Memory B cell (primary cell): ENCODE data around the gene FBXW8.

Source experiments
- ATAC-seq: fragments of 150-1000 bp; cut with Tn5 transposase; 2 replicates; pipeline ENCODE4 v1.10.0; 2021; ENCODE audit warnings: low read depth, mild to moderate bottlenecking, moderate library complexity
- DNase-seq, 2 donors: peaks; one replicate each; pipeline ENCODE4 v3.0.0; 2022; ENCODE audit warnings: low spot score in 2 of 2
- H3K27ac Mint-ChIP-seq: one replicate; pipeline ENCODE4 v1.8.0; 2022; ENCODE audit warnings: mild to moderate bottlenecking, moderate library complexity, mixed read lengths
- H3K27me3 Mint-ChIP-seq: one replicate; pipeline ENCODE4 v1.8.0; 2022; ENCODE audit warnings: mixed read lengths
- H3K36me3 Mint-ChIP-seq: one replicate; pipeline ENCODE4 v1.8.0; 2022; ENCODE audit warnings: mild to moderate bottlenecking, mixed read lengths
- H3K4me1 Mint-ChIP-seq: one replicate; pipeline ENCODE4 v1.8.0; 2022; ENCODE audit warnings: mixed read lengths
- H3K4me3 Mint-ChIP-seq: one replicate; pipeline ENCODE4 v1.8.0; 2022; ENCODE audit warnings: mild to moderate bottlenecking, moderate library complexity, mixed read lengths
- H3K9me3 Mint-ChIP-seq: one replicate; pipeline ENCODE4 v1.8.0; 2022; ENCODE audit warnings: mixed read lengths

FBXW8 gene

DNA sequence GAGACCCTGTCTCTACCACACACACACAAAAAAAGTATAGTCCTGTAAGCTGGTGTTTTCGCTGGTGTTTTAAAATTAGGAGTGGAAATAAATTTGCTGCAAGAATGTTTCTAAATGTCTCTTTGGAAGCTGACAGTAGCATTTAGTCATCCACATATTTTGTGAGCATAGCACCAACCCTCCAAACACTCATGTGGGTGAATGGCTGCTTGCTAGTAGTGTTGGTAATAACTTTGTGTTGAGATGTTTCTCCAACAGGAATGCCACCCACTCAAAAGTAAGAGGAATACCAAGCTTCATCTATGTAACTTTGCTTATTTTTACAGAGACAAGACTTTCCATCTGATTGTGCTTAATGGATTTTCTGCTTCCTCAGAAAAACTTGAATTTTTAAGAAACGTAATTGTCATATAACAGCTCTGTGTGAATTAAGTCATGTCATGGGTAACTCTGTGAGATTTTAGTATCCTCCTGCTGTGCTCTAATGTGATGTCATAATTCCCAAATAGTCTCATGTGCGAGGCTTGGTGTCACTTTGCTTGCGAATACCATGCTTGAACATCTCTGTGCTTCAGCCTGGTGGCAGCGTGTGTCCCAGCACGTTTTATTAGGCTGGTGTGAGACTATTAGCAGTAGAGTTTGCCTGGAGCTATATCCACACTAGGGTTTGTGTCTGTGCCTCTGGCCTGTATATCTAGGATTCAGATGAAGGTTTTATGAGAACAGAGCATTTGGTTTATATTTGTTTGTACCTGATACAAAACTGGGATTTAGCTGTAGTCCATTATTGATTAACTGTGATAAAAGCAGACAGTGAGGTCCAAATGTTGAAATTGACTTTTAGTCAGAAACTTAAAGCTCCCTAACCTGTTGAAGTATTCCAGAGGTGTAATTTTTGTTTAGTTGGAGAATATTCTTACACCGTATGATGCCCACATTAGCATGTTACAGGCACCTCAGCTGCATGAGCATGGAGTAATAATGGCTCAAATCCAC, 80.5 kb downstream of the FBXW8 start:
- Mint-ChIP-seq H3K36me3 (peaks cover 38% of the 10 kb centered on the region), H3K4me3 (no peak overlapping the region), H3K27me3 (no peaks in the 10 kb centered on the region), H3K4me1 (no peaks in the 10 kb centered on the region), H3K9me3 (no peaks in the 10 kb centered on the region), H3K27ac (no peak overlapping the region)
- DNase-seq (no peak), ATAC-seq (no peak)

DNA sequence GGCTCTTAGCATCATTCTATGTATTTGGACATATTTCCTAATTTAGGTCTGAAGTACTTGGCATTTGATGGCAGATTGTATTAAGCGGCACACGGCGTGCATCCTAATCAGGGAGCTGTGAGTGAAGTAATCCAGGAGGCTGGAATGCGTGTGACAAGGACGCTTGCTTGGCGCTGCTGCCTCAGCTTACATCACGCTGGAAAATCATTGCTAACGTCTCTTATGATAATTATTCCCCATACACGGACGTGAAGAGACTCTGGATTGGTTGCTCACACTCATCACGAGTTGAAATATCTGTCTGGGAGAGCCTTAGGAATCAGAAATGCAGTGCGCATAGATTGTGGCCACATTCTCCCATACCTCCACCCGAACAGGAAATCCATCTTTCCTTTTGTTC, 85.3 kb downstream of the FBXW8 start:
- no peaks in the 10 kb centered on the region for H3K27me3 Mint-ChIP-seq
- no peak overlapping the region for H3K27ac Mint-ChIP-seq
- no peaks in the 10 kb centered on the region for H3K9me3 Mint-ChIP-seq
- ATAC-seq (no peak), DNase-seq (no peak)
- H3K4me1 Mint-ChIP-seq, result peaks cover 10% of the 10 kb centered on the region
- no peak overlapping the region for H3K4me3 Mint-ChIP-seq
- H3K36me3 Mint-ChIP-seq, result peaks cover 13% of the 10 kb centered on the region

DNA sequence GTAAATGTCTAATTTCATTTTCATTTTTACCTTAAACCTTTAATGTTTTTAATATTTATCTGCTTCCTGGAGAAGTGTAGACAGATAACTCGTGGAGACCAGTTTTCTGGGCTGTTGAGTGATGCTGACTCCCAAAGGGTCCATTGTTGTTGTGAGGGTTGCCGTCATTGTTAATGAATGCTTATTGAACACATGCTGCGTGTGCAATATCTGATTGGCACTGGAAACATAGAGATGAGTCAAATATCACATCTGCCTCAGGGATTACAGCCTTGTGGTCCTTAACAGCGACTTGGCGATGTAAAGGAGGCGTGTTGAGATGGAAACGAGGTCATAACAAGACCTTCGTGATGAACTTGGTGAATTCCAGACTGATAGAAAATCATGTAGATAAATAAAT, 85.9 kb downstream of the FBXW8 start:
- no peaks in the 10 kb centered on the region for H3K9me3 Mint-ChIP-seq
- H3K4me1 Mint-ChIP-seq, result peaks cover 10% of the 10 kb centered on the region
- H3K36me3 Mint-ChIP-seq, result peaks cover 13% of the 10 kb centered on the region
- H3K27me3 Mint-ChIP-seq, result no peaks in the 10 kb centered on the region
- ATAC-seq, result no peak
- H3K4me3 Mint-ChIP-seq, result no peak overlapping the region
- no peak for DNase-seq
- H3K27ac Mint-ChIP-seq, result no peak overlapping the region

DNA sequence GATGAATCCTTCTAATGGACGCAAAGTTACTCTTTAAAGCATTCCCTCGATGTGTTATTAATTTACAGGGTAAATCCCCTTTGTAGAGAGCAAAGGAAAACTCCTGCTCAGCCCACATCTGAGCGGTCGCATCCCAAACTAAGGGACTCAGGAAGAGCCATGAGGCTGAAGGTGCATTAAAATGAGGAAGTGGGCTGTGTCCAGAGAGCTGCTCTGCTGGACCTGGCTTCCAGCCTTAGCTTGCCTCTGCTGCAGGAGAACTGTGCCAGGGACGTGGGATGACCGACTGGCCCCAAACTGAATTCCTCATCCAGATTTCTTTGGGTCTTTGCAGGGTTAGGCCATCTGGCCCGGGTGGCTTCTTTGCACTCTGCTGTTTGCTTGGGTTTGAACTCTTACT, 88.3 kb downstream of the FBXW8 start:
- no peak for ATAC-seq
- Mint-ChIP-seq H3K9me3 (no peaks in the 10 kb centered on the region), H3K4me1 (peaks cover 10% of the 10 kb centered on the region), H3K27ac (no peak overlapping the region), H3K36me3 (peaks cover 10% of the 10 kb centered on the region), H3K4me3 (no peak overlapping the region), H3K27me3 (no peaks in the 10 kb centered on the region)
- no peak for DNase-seq

DNA sequence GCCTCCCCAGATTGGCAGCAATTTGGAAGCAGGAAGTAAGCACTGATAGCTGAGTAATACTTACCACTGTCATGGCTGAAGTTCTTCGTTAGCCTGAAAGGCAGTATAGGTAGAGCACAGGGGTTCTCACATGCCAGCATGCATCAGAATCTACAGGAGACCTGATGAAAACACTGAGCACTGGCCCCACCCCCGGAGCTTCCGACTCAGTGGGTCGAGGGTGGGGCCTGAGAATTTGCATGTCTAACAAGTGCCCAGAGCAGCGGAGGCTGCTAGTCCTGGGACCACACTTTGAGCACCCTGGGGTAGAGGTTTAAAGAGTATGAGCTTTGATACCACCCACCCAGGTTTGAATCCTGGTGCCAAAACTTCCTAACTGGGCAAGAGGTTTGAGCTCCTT, 89.6 kb downstream of the FBXW8 start:
- H3K27ac Mint-ChIP-seq, result peak overlapping the region; percentile 53
- no peaks in the 10 kb centered on the region for H3K27me3 Mint-ChIP-seq
- peaks cover 20% of the 10 kb centered on the region for H3K36me3 Mint-ChIP-seq
- peak; percentile 82 for ATAC-seq
- peak in 1 of 2 donors; percentile 4 for DNase-seq
- peak overlapping the region; percentile 3 for H3K4me3 Mint-ChIP-seq
- peaks cover 10% of the 10 kb centered on the region for H3K4me1 Mint-ChIP-seq
- no peaks in the 10 kb centered on the region for H3K9me3 Mint-ChIP-seq

DNA sequence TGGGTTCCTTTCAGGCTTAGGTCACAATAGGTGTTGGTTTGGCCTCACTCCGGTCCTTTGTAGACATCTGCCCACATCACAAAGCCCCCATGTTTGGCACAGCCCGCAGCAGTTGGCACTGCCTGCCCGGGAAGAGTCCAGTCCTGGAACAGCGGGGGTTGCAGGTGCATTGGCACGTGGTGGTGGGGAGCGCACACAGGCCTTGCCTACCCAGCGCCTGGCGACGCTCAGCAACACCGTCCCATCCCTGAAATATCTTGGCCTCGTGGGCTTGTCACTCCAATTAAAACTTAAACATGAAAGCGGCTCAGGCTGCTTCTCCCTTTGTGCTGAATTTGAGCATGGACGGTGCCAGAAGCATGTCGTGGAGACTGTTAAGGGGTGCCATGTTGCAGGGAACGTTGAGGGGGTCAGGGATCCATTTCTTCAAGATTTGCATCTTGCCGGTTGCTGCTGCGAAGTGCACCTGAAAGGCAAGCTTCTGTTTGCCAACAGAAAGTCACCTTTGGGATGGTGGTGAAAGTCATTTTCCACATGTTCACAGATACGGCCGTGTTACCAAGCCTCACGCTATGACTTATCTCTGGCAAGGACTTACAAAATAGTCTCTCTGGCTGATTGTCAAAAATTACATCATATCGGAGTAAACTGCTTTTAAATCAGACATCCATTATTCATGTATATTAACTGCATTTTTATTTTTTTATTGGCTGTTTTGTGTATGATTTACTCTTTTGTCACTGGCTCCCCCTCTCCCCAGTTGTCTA, 91.5 kb downstream of the FBXW8 start:
- Mint-ChIP-seq H3K27ac (no peak overlapping the region), H3K36me3 (peaks cover 27% of the 10 kb centered on the region), H3K4me3 (no peak overlapping the region), H3K27me3 (no peaks in the 10 kb centered on the region), H3K9me3 (no peaks in the 10 kb centered on the region), H3K4me1 (peaks cover 10% of the 10 kb centered on the region)
- no peak for ATAC-seq
- DNase-seq, result no peak

DNA sequence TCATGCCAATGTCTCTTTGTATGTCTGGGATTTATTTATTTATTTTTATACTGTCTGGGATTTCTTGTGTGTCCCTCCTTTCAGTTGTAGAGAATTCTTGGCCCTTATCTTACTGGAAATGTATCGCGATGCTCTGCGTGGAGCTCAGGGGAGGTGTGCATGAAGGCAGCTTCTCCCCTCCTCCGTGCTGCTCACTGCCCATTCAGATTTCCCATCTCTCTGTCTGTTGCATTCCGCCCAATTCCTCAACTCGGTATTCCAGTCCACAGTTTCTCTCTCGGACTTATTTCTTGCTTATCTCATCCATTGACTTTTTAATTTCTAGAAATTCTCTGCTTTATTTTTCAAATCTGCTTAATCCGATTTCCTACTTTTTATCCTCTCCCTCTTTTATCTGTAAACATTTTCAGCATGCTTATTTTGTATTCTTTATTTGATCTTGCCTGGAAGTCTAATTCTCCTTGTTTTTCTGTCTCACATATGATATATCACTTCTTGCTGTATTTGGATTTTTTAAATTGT, 93.2 kb downstream of the FBXW8 start:
- DNase-seq (no peak), ATAC-seq (no peak)
- no peak overlapping the region for H3K27ac Mint-ChIP-seq
- H3K9me3 Mint-ChIP-seq, result no peaks in the 10 kb centered on the region
- H3K4me3 Mint-ChIP-seq, result no peak overlapping the region
- no peaks in the 10 kb centered on the region for H3K27me3 Mint-ChIP-seq
- H3K36me3 Mint-ChIP-seq, result peaks cover 29% of the 10 kb centered on the region
- H3K4me1 Mint-ChIP-seq, result peaks cover 10% of the 10 kb centered on the region

DNA sequence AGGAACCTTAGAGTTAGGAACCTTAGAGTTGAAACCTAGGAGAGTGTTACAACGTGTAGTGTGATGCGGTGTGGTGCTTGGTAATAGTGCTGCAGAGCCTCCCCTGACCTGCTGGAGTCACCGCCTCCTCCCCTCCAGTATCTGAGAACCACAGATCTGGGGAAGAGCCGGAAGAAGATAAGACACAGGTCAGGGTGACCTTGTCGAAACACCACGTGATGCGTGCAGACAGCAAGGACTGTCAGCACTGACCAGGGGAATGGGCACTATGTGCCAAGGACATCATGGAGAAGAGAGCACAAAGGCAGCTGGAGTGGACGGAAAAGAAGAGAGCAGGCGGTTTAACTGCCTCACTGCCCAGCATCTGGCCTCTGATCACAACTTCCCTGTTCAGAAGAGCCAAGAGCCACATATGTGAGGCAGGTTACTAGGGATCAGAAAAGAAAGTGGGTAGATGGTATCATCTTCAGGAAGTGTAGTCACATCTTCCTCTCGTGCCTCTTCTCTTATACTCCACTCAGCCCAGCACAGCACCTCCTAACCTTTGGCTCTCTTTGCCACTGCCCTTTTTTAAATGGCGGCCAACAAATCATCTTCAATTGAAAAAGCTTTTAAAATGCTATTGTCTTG, 94.8 kb downstream of the FBXW8 start:
- Mint-ChIP-seq H3K4me1 (peaks cover under 1% of the 10 kb centered on the region), H3K27ac (no peak overlapping the region), H3K27me3 (no peaks in the 10 kb centered on the region), H3K36me3 (peaks cover 43% of the 10 kb centered on the region), H3K4me3 (no peak overlapping the region), H3K9me3 (no peaks in the 10 kb centered on the region)
- DNase-seq (no peak), ATAC-seq (no peak)

DNA sequence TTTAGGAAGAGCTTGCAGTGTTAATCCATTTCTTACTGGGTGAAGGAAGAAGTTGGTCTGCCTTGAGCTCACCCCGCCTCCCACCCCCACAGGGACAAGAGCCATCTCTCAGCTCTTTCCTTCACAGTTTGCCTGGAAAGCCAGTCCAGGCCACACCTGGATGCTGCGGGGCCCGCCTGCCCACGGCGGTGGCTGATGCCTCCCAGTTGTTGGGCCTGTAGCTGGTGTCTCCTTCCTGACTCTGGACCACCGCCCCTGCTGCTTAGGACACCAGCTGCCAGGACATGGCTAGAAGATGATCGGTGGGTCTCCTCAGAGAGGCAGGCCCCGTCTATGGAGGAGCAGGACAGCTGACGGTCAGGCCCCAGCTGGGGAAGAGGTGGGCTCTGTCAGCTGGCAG, 95.6 kb downstream of the FBXW8 start:
- H3K27ac Mint-ChIP-seq, result no peak overlapping the region
- DNase-seq (no peak), ATAC-seq (no peak)
- no peaks in the 10 kb centered on the region for H3K27me3 Mint-ChIP-seq
- H3K36me3 Mint-ChIP-seq, result peaks cover 46% of the 10 kb centered on the region
- no peaks in the 10 kb centered on the region for H3K9me3 Mint-ChIP-seq
- H3K4me1 Mint-ChIP-seq, result no peaks in the 10 kb centered on the region
- H3K4me3 Mint-ChIP-seq, result no peak overlapping the region

DNA sequence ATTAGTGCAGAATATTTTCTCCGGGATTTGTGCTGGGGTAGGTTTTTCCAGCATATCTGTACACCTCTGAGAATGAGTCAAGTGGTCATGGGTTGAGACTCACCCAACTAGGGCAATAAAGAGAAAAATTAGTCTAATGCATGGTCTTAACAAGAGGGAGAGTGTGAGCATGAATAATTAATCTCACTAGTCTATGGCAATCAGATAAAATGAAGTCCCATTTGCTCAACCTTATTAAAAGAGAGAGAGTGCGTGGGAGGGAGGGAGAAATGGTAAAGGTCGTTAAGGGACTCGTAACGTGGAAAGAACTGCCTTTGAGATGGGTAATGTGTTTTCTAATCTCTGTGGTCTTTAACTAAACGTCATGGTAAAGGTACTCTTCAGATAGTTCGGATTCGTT, 96.8 kb downstream of the FBXW8 start:
- no peak overlapping the region for H3K4me3 Mint-ChIP-seq
- H3K27ac Mint-ChIP-seq, result no peak overlapping the region
- ATAC-seq (no peak), DNase-seq (no peak)
- no peaks in the 10 kb centered on the region for H3K27me3 Mint-ChIP-seq
- H3K4me1 Mint-ChIP-seq, result no peaks in the 10 kb centered on the region
- peaks cover 55% of the 10 kb centered on the region for H3K36me3 Mint-ChIP-seq
- H3K9me3 Mint-ChIP-seq, result no peaks in the 10 kb centered on the region

DNA sequence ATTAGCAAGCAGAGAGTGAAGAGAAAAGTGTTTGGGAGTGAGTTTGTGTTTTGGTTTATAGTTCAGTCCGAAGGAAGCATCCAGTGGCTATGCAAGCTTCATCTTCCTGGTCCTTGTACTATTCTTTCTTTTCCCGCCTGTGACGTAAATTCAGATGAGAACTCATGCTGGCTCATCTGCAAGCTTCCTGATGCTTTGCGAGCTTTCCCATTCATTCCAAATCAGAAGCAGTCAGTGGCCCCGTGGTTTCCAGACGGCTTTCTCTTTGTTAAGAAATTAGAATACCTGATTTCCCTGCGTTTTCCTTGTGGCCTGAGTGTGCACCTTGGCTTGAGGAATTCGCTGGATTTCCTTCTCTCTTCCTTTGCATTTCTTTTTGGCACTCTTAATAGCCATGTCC, 99.0 kb downstream of the FBXW8 start:
- Mint-ChIP-seq H3K36me3 (peaks cover 64% of the 10 kb centered on the region), H3K4me3 (no peak overlapping the region), H3K9me3 (peaks cover 2% of the 10 kb centered on the region), H3K27ac (no peak overlapping the region), H3K4me1 (no peaks in the 10 kb centered on the region), H3K27me3 (no peaks in the 10 kb centered on the region)
- ATAC-seq, result no peak
- DNase-seq, result no peak

DNA sequence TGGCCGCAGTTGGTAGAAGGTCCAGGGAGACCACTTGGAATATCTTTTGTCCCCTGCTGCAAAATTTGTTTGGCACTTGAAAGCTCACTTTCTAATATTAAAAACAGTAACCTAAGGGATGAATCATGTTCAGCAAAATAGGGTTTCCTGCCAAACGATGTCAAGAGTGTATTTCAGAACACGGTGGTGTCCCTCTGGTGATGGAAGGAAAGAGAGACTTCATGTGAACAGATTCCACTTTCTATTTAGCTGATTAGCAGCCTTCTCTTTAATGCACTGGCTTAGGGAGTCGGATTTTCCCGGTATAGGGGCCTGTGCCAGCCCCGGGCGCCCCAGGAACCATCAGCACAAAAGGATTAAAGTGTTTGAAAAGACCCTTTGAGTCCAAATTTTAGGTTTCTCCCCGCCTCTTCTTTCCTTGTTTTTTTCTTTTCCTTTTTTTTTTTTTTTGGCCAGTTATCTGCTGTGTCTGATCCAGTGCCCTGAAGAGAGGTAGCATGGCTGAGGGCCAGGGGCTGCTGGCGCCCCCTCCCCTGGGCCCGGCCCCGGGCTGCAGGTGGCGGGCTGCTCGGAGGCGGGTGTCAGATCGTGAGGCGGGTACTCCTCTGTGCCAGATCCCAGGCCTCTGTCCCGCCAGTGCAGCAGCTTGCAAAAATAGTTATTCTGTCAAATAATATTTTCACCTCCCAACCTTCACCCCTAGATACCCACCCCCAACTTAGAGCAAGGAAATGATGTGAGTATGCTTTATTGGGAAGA, 100.1 kb downstream of the FBXW8 start:
- Mint-ChIP-seq H3K27ac (no peak overlapping the region), H3K36me3 (peaks cover 66% of the 10 kb centered on the region), H3K4me3 (no peak overlapping the region)

DNA sequence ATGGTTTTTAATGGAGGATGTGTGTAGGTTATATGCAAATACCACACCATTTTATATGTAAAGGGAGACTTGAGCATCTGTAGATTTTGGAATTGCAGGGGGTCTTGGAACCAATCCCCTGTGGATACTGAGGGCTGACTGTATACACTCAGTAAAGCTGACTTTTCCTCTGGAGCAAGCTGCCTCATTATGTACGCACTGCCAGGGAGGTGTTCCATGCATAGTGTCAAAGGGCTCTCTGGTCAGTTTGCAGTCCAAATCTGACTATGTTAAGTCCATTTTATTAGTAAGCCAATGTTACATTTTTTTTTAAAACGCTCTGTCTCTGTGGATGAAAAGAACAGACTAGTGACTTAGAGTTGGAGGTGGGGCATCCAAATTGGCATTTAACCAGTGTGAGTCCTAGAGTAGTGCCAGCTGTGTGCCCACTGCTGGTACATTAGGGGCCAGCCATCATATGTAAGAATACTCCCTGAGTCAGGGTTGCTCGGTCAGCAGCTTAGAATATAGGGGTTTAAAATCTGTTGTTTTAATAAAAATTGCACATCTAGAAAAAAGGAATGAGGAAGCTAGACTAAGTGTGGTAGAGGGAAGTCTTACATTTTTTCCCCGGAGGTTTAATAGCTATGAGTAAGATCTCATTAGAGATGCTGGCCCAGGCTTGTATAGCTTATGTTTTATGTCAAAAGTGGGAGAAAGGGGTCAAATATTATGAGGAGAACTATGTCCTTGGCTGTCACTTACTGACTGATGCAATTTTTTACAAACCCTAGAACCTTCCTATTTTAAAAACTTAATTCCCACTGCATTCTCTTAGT, 101.4 kb downstream of the FBXW8 start:
- Mint-ChIP-seq H3K27ac (no peak overlapping the region), H3K27me3 (no peaks in the 10 kb centered on the region), H3K9me3 (peaks cover 7% of the 10 kb centered on the region), H3K36me3 (peaks cover 70% of the 10 kb centered on the region), H3K4me3 (no peak overlapping the region), H3K4me1 (no peaks in the 10 kb centered on the region)
- no peak for DNase-seq
- no peak for ATAC-seq

More for the DNA sequence above, 100.1 kb downstream of the FBXW8 start:
- no peak for DNase-seq
- ATAC-seq, result no peak
- Mint-ChIP-seq H3K27me3 (no peaks in the 10 kb centered on the region), H3K4me1 (no peaks in the 10 kb centered on the region), H3K9me3 (peaks cover 7% of the 10 kb centered on the region)
